OCI-LY7 (cell line): ENCODE measurements around the gene TBC1D17.

ENCODE experiments used
- CTCF ChIP-seq: fragments of 200-600 bp; sonication (generic); conservative IDR thresholded peaks from 2 replicates; pipeline ENCODE4 v1.5.1; 2014; ENCODE audit warnings: mild to moderate bottlenecking, antibody characterized with exemption, low read length, moderate library complexity, mixed read lengths
- EZH2phosphoT487 ChIP-seq: fragments of 200-600 bp; sonication (generic); IDR thresholded peaks from 2 replicates; pipeline ENCODE4 v1.6.1; 2018; ENCODE audit warnings: low read depth, borderline replicate concordance, mild to moderate bottlenecking, mixed run types, antibody characterized with exemption, low read length, moderate library complexity, mixed read lengths

GRCh38 chr19:49849433-49850220 lies 27.9 kb upstream of the TBC1D17 start:
- TF ChIP-seq CTCF (no peak), EZH2phosphoT487 (no peak)
